ENCODE measurements around the gene DYTN.

Gene DYTN

DNA sequence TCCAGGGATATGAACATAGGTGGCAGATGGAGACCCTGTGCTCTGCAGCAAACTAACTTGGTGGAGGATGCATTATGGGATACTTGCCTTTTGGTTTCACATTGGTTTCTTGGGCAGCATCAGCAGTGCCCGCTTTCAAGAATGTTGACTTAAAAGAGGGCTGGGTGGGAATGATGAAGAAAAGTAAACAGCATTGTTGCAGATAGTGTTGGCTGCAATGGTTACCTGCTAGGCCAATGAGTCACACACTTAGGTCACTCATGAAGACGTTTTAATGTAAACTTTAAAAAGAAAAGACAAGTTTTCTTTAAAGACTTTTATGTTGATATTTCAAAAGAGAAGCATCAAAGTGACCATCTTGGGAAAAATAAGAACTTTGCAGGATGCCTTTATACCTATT is 102.0 kb downstream of the DYTN start:
- in situ Hi-C loops (cut with HindIII; ENCODE audit: low sequenced_read_pairs) = no loop called here

DNA sequence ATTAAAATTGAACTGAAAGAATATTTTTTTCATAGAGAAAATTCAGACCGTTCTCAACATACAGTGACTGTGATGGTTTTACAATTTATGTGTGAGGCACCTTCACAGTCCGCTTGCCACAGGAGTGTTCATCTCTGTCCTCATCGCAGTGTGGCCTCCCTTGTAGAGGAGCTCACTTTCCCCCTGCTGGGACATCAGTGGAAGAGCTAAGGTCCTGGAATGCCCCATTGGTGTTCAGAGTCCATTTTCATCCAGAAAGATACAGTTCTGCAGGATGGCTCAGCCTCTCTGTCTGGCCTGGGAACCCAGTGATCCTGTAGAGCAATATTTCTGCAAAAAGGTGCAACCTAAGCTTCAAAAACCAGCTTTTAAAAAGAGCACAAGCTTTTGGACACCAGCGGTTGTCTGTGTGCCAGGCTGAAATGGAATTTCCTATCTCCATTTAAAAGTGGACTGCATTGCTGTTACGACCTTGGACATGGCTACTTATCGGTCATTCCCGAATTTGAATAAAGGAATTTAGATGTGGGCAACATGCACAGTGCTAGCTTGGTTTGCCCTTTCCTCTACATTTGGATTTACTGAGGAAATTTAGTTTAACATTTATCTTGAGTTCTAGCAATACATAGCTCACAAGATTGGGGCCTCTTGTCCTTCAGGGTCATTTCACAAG is 102.6 kb downstream of the DYTN start:
- in situ Hi-C loops (cut with HindIII; ENCODE audit: low sequenced_read_pairs) = no loop called here

DNA sequence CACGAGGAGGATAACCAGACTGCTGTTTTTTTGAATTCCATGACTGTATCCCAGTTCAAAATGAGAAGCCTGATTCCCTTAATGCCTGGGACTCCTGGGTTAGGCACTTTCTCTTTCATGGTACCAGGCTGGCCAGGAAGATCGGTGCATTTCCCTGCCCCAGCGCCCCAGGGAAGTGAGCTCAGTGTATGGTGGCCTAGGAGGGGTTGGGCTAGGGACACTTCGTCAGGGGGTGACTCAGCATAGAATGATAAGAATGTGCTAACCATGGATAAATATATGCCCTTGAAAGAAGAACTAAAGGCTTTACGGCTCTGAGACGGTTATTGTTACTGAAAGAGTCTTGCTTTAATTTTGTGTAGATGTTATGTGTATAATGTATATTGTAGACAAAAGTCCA is 103.4 kb downstream of the DYTN start:
- in situ Hi-C loops (cut with HindIII; ENCODE audit: low sequenced_read_pairs) = no loop called here

DNA sequence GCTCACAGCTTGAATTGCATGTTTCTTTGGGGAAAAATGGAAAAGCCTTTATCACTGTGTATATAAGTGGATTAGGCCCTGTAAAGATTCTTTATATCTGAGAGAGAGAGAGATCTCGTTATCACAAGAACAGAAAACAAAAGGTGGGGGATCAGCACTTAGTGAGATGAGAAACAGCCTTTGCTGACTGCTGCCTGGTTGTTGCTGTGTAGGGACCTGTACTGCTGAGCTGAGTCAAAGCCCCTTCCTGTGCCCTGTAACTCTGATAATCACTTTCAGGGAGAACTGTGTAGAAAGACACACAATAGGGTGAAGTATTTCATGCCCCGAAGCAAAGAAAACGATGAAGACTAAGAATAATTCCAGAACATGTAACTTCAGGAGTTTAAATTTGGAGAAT is 106.5 kb downstream of the DYTN start:
- in situ Hi-C loops (cut with HindIII; ENCODE audit: low sequenced_read_pairs) = no loop called here

DNA sequence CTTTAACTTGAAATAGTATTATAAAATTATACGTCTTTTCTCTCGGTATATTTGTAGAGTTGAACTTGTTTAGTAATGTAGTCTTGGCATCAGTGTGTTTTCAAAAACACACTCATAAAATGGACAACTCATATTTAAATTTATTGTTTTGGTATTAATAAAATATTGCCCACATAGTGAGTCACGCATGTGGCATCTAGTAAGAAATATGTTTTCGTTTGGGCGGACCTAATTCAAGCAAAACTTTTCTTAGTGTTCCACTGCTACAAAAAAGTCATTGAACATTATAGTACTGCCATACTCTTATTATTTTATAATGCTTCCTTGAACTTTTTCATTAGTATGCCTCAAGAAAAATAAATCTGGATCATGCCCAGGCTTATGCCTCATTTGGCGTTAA is 107.0 kb downstream of the DYTN start:
- in situ Hi-C loops (cut with HindIII; ENCODE audit: low sequenced_read_pairs) = no loop called here

DNA sequence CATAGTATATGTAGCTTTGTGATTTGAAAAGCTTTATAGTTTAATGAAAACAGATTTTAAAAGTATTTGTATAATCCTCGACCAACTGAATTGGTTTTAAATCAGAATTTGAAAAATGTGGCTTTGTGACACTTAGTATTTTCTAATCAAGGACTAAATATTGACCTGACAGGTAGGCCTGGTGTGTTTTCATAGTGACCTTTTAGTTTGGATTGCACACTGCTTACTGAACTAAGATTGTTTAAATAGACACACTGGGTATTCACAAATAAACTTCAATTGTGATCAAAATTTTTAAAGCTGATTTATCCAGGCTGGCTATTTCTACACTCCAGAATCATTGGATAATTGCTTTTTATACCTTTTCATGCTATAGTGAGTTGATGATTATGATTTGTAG is 107.7 kb downstream of the DYTN start:
- in situ Hi-C loops (cut with HindIII; ENCODE audit: low sequenced_read_pairs) = no loop called here

DNA sequence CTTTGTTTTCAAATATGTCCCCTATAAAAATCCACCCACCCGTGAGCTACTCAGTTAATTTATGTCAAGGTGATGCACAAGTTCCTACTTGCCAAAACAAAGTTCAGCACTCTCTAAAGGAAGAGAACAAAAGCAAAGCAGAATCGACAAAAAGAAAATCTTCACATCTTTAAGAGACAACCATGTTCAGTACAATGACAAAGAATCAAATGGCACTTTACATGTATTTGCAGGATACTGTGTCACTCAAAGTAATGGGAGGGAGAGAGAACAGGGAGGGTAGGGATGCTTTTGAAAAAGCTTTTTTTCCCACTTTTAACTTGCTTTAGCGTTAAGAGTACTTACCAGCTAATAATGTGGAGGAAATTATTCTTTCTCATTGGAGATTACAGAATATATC is 115.0 kb downstream of the DYTN start:
- in situ Hi-C loops (cut with HindIII; ENCODE audit: low sequenced_read_pairs) = no loop called here
